Measurements from ENCODE around the gene PLEKHG4. TPM values are rescaled to one million over a fixed set of nuclear protein-coding genes. Genes with fewer than 3 reads are reported as not detected.

PLEKHG4 gene
- total and polyA plus RNA-seq, 9 of the 15 experiments (the other 6 are each of a cell fraction or from before 2014, with no cell fraction given), result 3.7 to 36.8 (median 17.9) TPM

- TF ChIP-seq ZNF589 (CRISPR knock-in tag; IDR thresholded peaks at IDR 0.05; ENCODE audit: low read depth), result peak; percentile 59; the same call in 1 of the 2 replicates
- TF ChIP-seq ATF7 (IDR thresholded peaks at IDR 0.05), result peak; percentile 67; the same call in 1 of the 2 replicates
- peak; percentile 88 for TF ChIP-seq POLR2G (IDR thresholded peaks at IDR 0.05; ENCODE audit: low read depth, low read length)
- TF ChIP-seq, protein P1, sequence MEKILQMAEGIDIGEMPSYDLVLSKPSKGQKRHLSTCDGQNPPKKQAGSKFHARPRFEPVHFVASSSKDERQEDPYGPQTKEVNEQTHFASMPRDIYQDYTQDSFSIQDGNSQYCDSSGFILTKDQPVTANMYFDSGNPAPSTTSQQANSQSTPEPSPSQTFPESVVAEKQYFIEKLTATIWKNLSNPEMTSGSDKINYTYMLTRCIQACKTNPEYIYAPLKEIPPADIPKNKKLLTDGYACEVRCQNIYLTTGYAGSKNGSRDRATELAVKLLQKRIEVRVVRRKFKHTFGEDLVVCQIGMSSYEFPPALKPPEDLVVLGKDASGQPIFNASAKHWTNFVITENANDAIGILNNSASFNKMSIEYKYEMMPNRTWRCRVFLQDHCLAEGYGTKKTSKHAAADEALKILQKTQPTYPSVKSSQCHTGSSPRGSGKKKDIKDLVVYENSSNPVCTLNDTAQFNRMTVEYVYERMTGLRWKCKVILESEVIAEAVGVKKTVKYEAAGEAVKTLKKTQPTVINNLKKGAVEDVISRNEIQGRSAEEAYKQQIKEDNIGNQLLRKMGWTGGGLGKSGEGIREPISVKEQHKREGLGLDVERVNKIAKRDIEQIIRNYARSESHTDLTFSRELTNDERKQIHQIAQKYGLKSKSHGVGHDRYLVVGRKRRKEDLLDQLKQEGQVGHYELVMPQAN (IDR thresholded peaks at IDR 0.05; ENCODE audit: borderline replicate concordance), result peak; percentile 40; the same call in 1 of the 2 replicates
- peak; percentile 58; the same call in 1 of the 2 replicates for TF ChIP-seq MYC (IDR thresholded peaks at IDR 0.05; ENCODE audit: low read depth, low read length)
- no peak for TF ChIP-seq MYC (CRISPR knock-in tag; IDR thresholded peaks at IDR 0.05; ENCODE audit: borderline replicate concordance, low read depth)
- TF ChIP-seq KLF16 (IDR thresholded peaks at IDR 0.05), result peak; percentile 28; the same call in 1 of the 2 replicates
- TF ChIP-seq ZFP30 (CRISPR knock-in tag; IDR thresholded peaks at IDR 0.05; ENCODE audit: borderline replicate concordance), result no peak
- TF ChIP-seq, protein P2, sequence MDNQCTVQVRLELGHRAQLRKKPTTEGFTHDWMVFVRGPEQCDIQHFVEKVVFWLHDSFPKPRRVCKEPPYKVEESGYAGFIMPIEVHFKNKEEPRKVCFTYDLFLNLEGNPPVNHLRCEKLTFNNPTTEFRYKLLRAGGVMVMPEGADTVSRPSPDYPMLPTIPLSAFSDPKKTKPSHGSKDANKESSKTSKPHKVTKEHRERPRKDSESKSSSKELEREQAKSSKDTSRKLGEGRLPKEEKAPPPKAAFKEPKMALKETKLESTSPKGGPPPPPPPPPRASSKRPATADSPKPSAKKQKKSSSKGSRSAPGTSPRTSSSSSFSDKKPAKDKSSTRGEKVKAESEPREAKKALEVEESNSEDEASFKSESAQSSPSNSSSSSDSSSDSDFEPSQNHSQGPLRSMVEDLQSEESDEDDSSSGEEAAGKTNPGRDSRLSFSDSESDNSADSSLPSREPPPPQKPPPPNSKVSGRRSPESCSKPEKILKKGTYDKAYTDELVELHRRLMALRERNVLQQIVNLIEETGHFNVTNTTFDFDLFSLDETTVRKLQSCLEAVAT (IDR thresholded peaks at IDR 0.05), result no peak
- TF ChIP-seq NCOA6 (IDR thresholded peaks at IDR 0.05), result no peak
- 0 out of 2 replicates have a peak, but pooled peaks have one; percentile 4 for TF ChIP-seq MTA2 (IDR thresholded peaks at IDR 0.05; ENCODE audit: low read depth)
- peak; percentile 65; the same call in 1 of the 2 replicates for TF ChIP-seq TEAD2 (tag; IDR thresholded peaks at IDR 0.05)
- TF ChIP-seq KDM5B (IDR thresholded peaks at IDR 0.05; ENCODE audit: insufficient replicate concordance, low read depth, low read length), result peak; percentile 35
- TF ChIP-seq, protein P3, sequence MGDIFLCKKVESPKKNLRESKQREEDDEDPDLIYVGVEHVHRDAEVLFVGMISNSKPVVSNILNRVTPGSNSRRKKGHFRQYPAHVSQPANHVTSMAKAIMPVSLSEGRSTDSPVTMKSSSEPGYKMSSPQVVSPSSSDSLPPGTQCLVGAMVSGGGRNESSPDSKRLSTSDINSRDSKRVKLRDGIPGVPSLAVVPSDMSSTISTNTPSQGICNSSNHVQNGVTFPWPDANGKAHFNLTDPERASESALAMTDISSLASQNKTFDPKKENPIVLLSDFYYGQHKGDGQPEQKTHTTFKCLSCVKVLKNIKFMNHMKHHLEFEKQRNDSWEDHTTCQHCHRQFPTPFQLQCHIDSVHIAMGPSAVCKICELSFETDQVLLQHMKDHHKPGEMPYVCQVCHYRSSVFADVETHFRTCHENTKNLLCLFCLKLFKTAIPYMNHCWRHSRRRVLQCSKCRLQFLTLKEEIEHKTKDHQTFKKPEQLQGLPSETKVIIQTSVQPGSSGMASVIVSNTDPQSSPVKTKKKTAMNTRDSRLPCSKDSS (IDR thresholded peaks at IDR 0.05; ENCODE audit: low read depth, partially characterized antibody), result no peak
- TF ChIP-seq ZFP36 (IDR thresholded peaks at IDR 0.05; ENCODE audit: low read depth, low read length, partially characterized antibody), result peak; percentile 29
- TF ChIP-seq ZFX (CRISPR knock-in tag; IDR thresholded peaks at IDR 0.05), result peak; percentile 76
- 0 out of 2 replicates have a peak, but pooled peaks have one; percentile 86 for TF ChIP-seq ZNF766 (CRISPR knock-in tag; conservative IDR thresholded peaks at IDR 0.05)
- peak; percentile 65 for TF ChIP-seq HDAC2 (IDR thresholded peaks at IDR 0.05)
- TF ChIP-seq TRIM24 (IDR thresholded peaks at IDR 0.05), result 0 out of 4 replicates have a peak, but pooled peaks of 1 of the 2 experiments have one; percentile 16
- TF ChIP-seq ZBTB1 (CRISPR knock-in tag; IDR thresholded peaks at IDR 0.05; ENCODE audit: borderline replicate concordance, low read depth), result peak; percentile 62; the same call in 1 of the 2 replicates
- TF ChIP-seq ZBTB33 (CRISPR knock-in tag; IDR thresholded peaks at IDR 0.05), result 0 out of 2 replicates have a peak, but pooled peaks have one; percentile 14
Measured at GRCh38 chr16:67246081-67246755, 33.1 kb upstream of the PLEKHG4 start (continued).
